NCI-H1105 treated with DMSO at 0.1 percent for 48 hours (cell line): ENCODE measurements around the gene JUNB.

Experiments
- DNase-seq: peaks from one replicate; lab custom pipeline; 2025; lab: John Stamatoyannopoulos, UW

The JUNB gene

DNA sequence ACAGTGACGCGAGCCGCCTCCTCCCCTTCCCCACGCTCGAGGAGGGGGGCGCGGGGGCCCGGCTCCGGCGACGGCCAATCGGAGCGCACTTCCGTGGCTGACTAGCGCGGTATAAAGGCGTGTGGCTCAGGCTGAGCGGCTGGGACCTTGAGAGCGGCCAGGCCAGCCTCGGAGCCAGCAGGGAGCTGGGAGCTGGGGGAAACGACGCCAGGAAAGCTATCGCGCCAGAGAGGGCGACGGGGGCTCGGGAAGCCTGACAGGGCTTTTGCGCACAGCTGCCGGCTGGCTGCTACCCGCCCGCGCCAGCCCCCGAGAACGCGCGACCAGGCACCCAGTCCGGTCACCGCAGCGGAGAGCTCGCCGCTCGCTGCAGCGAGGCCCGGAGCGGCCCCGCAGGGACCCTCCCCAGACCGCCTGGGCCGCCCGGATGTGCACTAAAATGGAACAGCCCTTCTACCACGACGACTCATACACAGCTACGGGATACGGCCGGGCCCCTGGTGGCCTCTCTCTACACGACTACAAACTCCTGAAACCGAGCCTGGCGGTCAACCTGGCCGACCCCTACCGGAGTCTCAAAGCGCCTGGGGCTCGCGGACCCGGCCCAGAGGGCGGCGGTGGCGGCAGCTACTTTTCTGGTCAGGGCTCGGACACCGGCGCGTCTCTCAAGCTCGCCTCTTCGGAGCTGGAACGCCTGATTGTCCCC is at the start of gene JUNB:
Gene JUNB (plus strand): TSS at position 142 of the 706 bp plus-strand sequence. CDS start 286 bp downstream, at position 428.
- peak; percentile 91 for DNase-seq

DNA sequence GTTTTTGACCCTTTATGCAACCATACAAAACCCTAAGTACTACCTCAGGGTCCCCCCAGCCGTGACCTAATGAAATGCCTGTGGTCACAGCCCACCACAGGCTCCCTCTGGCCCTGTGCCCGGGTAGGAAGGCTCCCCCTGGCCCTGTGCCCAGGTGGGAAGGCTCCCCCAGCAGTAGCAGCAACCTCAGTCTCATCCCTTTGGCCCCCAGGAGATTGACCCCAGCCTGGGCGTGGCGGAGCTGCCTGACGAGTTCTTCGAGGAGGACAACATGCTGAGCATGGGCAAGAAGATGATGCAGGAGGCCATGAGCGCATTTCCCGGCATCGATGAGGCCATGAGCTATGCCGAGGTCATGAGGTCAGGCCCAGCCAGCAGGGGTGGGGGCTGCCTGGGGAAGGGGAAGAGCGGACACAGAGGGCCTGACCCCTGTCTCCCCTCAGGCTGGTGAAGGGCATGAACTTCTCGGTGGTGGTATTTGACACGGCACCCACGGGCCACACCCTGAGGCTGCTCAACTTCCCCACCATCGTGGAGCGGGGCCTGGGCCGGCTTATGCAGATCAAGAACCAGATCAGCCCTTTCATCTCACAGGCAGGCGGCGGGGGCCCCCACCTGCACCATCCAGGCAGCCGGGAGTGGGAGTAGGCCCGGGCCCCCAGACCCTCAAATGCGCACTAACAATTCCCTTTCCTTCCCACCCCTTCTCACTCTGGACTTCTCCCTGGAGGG is 46.0 kb upstream of the JUNB start:
- DNase-seq = no peak

DNA sequence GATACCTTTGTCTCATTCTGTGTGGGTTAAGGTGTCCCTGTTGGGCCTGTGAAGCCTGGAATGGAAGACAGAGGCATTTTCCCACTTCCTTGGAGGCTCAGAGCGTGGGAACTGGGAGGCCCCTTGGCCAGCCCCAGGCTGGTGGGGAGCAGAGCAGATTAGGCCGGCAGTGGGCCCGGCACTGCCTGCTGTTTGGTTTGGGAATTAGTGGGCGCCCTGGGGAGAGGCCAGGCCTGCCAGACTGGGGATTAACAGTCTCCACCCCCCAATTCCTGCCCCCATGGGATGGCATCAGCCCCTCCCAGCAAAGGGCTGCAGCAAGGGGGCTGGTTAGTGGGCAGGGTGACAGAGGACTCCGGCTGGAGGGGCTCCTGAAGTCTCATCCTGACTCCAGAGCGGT is 42.8 kb upstream of the JUNB start:
- DNase-seq = no peak

DNA sequence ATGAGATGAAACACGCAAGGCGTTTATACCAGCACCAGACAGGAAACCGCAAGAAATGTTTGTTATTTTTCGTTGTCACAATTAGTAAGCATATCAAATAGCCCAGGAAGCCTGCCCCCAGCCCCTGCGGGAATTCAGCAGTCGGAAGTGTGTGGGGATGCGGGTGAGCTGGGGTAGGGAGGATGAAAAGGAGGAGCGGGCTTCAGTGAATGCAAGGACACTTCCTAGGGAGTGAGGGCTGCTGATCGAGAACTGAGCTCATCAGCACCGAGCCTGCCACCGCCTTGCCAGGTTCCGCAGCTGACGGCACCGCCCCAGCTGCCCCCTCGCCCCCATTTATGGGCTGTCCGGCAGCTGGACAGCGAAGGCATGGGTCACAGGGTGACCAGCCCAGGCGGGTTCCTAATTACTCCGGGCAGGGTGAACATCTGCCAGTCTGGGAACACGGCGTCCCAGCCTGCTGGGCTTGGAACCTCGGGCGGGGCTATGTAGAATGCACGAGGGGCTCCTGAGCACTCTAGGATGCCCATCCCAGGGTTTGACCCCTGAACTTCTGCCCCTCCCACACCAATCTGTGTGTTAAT is 41.3 kb upstream of the JUNB start:
- peak; percentile 26 for DNase-seq

DNA sequence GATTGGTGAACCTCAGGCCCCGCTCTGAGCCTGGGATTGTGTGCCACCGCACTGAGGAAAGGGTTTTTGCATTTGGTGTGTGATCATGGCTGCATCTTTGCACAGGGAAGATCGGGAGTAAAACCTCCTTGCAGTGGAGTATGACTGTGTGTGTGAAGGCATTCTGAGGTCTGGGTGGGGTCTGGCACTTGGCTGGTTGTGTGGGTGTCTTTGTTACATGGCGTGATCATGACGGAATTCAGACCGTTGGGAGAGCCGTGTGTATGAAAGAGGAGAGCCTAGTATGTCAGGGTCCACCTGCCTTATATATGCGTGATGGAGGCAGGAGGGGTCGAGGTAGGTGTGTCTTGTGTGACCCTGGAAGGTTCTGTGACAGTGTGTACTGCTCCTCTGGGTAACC is 40.4 kb upstream of the JUNB start:
- DNase-seq = no peak

DNA sequence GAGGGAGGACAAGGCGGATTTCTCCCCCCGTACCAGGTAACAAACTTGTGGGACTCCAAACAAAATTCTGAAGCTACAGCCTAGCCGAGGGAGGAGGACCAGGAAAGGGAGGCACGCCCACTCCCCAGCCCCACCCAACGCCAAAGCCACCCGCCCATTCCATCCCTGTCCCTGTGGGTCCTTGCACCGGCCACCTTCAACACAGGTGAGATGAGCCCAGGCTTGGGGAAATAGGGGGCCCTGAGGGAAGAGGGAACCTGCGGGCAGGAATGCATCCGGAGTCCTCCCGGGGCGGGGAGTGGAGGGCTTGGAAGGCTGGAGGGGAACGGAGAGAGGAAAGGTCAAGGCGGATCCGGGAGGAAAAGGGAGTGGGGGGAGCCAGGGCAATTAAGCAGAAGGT is 39.7 kb upstream of the JUNB start, which contains the start of gene BEST2:
Gene BEST2 (plus strand): TSS at position 157 of the 400 bp plus-strand sequence. CDS start 802 bp downstream, outside the sequence.
- no peak for DNase-seq

DNA sequence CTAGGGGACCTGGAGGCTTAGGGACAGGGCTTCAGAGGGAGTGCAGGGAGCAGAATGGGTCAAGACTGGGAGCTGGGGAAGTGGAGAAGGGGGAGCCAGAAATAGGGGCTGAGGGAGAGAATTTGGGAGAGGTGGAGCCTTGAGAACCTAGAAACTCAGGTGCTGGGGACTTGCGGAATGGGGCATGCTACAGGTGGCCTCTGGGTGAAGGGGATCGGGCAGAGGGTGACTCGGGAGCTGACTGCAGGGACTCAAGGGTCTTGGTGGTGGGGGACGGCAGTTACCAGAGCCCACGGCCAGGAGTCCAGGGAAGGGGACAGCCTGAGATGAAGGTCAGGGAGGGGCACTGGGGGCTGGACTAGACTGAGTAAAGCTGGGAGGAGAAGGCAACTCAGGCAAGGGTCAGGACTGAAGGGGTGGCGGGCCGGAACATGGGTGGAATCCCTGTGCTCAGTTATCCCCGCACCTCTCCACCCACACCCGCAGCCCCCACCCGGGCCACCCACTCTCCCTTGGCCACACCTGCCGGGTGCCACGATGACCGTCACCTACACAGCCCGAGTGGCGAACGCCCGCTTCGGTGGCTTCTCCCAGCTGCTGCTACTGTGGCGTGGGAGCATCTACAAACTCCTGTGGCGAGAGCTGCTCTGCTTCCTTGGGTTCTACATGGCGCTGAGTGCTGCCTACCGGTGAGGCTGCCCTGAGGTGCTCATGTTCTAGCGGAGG is 39.1 kb upstream of the JUNB start:
- no peak for DNase-seq

DNA sequence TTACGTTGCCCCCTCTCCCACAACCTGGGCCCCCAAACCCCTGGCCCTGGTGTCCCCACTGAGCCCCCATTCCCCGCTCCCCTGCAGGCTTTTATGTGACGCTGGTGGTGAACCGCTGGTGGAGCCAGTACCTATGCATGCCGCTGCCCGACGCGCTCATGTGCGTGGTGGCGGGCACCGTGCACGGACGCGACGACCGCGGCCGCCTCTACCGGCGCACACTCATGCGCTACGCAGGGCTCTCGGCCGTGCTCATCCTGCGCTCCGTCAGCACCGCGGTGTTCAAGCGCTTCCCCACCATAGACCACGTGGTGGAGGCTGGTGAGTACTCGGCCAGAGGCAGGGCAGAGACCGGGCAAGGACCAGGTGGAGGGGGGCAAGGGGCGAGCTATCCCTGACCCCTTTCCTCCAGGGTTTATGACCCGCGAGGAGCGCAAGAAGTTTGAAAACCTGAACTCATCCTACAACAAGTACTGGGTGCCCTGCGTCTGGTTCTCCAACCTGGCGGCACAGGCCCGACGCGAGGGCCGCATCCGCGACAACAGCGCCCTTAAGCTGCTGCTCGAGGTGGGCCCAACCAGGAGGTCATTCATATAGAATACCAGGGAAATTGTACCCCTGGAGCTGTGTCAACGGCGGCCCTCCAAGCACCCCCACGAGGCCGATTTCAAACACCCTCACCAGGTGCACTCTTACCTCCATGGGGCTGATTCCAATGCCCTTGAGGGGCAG is 36.7 kb upstream of the JUNB start:
- DNase-seq = no peak

DNA sequence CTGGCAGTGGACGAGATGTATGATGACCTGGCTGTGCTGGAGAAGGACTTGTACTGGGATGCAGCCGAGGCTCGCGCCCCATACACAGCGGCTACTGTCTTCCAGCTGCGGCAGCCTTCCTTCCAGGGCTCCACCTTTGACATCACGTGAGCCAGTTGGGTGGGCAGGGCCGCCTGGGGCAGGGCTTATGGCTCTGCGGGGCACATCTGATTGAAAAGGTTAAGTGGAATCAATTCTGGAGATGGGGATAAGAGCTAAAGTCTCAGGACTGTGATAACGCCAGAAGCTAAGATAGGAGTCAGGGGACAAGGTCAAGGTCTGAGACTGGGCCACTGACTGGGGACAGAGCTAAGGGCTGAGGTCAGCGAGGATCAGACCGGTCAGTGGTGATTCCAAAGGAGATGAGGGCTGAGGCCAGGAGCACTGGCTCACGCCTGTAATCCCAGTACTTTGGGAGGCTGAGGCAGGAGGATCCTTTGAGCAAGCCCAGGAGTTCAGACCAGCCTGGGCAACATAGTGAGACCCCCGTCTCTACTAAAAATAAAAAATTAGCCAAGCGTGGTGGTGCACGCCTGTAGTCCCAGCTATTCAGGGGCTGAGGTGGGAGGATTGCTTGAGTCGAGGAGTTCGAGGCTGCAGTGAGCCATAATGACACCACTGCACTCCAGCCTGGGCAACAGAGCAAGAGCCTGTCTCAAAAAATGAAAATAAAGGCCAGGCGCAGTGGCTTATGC is 35.0 kb upstream of the JUNB start:
- DNase-seq = no peak

DNA sequence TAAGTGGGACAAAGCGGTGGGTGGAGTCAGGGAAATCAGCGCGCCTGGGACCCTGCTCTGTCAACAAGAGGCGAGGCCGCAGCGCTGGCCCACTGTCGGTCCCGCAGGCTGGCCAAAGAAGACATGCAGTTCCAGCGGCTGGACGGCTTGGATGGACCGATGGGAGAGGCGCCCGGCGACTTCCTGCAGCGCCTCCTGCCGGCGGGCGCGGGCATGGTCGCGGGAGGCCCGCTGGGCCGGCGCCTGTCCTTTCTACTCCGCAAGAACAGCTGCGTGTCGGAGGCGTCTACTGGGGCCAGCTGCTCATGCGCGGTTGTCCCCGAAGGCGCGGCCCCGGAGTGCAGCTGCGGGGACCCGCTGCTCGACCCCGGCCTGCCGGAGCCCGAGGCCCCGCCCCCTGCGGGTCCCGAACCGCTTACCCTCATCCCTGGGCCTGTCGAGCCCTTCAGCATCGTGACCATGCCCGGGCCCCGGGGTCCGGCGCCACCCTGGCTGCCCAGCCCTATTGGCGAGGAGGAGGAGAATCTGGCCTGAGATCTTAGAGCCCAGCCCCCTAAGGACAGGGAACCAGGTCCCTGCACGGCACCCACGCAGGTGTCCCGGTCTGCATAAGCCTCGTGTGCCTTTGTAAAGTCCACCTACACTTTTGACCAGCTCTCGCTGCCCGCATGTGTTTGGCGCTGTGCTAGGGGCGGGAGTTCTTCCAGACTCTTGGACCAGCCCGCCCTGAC is 33.6 kb upstream of the JUNB start:
- DNase-seq = peak; percentile 64

DNA sequence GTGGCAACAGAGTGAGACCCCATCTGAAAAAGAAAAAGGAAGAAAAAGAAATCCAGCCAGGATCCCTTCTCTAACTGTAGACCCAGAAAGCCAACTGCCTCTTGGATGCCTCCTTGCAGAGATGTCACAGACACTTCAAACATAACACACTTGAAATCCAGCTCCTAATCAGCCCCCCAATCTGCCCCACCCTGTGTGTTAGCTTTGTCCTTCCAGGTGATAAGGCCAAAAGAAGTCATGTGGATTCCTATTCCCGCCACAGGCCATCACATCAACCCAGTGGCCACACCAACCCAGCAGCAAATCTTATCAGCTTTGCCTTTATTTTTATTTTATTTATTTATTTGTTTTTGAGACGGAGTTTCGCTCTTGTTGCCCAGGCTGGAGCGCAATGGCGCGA is 31.6 kb upstream of the JUNB start:
- DNase-seq = no peak

DNA sequence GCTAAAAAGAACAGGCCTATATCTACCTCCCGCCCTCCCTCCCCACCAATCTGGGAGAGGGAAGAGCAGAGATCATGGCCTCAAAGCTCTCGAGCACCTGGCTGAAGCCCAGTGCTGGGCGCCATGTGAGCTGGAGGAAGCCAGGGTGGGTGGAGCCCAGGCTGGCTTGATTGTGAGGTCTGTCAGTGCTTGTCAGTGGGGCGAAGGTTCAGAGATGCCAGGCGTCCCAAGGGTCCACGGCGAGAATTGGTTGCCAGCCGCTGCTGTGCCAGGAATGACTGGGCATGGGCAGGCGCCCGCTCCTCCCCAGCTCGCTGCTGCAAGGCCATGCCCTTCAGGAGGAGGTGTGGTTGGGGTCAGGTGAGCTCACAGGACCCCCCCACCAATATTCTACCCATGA is 28.2 kb upstream of the JUNB start:
- DNase-seq = no peak

DNA sequence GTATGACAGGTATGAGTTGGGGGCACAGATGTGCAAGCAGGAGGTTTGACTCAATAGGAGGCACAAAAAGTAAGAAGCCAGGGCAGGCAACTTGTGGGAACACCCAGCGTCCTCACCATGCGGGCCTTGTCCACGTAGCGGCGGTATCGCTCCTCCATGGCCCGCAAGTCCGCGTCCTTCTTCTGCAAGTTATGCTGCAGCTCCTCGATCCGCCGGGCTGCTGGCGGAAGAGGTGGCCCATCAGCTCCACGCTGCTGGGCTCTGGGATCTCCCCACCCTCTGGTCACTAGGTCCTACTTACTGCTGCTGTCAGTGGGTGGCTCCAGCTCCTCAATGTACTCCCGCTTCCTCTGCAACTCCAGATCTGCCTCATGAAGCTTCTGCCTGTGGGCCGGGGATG is 26.6 kb upstream of the JUNB start:
- no peak for DNase-seq

DNA sequence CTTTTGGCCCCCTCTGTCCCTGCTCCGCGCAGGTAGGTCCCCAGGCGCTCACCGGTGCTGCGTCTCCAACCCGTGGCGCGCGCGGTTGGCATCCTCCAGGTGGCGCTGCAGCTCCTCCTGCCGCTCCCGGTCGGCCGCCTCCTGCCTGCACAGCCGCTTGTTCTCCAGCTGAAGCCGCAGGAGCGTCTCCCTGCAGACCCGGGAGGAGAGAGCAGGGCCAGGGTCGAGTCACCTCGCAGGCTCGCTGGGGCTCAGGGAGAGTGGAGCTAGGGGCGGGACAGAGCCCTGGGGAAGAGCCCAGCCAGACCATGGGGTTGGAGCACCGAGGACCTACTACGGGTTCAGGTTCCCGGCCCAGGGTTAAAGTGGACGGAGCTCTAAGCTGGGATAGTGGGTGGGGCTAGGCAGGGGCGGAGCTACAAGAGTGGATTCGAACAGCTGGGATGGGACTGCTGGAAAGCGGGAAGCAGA is 25.2 kb upstream of the JUNB start:
- DNase-seq = no peak

DNA sequence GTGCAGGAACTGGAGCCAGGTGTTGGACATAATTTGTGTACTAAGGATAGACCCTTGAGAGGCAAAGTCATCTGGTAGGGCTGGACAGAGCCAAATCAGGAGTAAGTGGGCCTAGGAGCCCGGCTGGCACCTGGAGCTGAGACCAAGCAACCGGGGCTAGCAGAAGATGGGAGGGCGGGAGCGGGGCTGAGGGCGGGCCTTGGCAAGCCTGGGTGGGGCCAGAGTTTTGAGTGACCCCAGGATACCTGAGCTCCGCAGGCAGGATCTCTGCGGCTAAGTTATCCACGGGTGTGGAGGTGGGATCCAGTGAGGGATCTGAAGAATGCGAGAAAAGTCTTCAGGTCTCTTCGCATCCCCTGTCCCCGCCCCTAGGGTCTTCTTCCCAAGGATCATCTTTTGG is 24.1 kb upstream of the JUNB start:
- DNase-seq = no peak

DNA sequence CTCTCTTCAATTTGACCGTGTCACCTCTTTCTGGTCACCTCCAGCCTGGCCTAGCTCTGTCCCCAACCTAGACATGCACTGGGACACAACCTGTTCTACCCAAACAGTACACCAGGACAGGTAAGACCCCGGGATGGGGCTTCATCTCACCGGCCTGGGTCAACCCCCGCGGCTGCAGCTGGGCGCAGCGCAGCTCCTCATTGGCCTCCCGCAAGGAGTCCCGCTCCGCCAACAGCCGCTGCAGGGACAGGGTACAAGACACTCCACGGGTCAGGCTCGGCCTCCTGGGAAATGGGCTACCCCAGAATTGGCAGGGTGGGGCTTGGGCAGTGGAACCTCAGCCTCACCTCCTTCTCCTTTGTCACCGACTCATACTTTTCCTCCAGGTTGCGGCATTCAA is 23.6 kb upstream of the JUNB start:
- no peak for DNase-seq

DNA sequence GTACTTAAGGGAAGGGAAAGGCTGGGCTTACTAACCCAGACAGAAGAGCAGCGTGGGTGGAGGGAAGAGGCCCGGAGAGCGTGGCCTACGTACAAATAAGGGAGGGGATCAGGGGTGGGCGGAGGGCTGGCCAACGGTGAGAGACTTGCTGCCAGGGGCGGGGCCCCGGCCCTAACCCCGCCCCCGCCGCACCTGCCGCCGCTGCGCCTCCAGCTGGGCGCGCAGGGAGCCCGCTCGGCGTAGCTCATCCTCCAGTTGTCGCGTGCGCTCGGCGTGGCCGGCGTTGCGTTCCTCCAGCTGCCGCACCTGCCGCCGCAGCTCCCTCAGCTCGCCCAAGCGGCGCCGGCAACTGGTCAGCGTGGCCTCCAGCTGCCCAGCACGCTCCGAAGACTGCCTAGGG is 21.6 kb upstream of the JUNB start:
- no peak for DNase-seq

DNA sequence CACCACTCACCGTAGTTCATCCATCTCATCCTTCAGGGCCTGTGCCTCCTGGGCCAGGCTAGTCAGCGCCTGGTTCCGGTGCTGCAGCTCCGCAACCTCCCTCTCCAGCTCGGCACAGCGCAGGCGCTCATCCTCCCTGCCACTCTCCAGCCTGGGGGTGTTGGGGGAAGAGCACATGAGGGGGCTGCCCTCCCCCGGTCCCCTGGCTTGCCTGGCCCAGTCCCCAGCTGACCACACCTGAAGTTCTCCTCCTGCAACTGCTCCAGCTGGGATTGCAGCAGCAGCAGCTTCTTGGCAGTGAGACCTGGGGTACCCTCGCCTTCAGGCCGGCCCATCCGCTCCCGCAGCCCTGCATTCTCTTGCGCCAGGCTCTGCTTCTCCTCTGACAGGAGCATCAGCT is 20.4 kb upstream of the JUNB start:
- DNase-seq = no peak

DNA sequence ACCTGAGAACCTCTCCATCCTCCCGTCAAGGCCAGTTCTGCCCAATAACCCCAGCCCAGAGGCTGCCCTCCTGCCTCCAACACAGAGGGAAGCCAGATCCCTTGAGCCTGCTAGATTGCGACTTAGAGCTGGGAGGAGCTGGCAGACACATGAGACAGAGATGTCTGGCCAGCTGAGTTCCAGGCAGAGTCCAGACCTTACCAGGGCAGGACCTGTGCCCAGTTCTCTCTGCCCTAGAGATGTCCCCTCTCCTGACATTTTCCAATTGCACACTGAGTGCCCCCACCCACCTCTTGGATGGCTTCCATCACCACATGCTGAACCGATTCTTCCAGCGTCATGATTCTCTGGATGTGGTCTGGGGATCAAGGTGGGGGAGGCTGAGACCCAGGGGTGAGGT is 19.0 kb upstream of the JUNB start:
- no peak for DNase-seq

DNA sequence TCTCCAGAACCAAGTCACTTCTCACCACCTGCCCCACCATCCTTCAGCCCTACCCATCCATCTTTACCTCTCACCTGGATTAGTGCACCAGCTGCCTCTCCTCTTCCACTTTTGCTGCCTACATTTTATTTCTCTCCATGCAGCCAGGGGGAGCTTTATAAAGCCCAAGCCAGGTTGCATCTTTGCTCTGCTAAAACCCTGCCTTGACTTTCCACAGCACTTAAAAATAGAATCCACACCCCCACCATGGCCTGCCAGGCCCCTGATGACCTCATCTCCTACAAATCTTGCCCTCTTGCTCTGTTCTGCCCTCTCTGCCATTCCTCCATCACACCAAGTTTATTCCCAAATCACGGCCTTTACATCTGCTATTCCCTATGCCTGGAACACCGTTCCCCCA is 17.7 kb upstream of the JUNB start:
- DNase-seq = no peak
